ENCODE measurements around the gene WAC.
"Not testable (repeated sequence)": the region's sequence is repeated elsewhere in the genome, so short reads cannot be mapped to it uniquely, and the experiment has no call there.

WAC gene

GRCh38 chr10:28509286-28509685 is 23.6 kb upstream of the WAC start:
- DNase-seq (ENCODE audit: low read depth in 2 of 2) = no peak
- TF ChIP-seq, protein P1, sequence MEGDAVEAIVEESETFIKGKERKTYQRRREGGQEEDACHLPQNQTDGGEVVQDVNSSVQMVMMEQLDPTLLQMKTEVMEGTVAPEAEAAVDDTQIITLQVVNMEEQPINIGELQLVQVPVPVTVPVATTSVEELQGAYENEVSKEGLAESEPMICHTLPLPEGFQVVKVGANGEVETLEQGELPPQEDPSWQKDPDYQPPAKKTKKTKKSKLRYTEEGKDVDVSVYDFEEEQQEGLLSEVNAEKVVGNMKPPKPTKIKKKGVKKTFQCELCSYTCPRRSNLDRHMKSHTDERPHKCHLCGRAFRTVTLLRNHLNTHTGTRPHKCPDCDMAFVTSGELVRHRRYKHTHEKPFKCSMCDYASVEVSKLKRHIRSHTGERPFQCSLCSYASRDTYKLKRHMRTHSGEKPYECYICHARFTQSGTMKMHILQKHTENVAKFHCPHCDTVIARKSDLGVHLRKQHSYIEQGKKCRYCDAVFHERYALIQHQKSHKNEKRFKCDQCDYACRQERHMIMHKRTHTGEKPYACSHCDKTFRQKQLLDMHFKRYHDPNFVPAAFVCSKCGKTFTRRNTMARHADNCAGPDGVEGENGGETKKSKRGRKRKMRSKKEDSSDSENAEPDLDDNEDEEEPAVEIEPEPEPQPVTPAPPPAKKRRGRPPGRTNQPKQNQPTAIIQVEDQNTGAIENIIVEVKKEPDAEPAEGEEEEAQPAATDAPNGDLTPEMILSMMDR (IDR thresholded peaks at IDR 0.05; ENCODE audit: low read depth, low read length) = no peak
- H3K4me3 ChIP-seq (replicated peaks in 1 of 2; ENCODE audit: low read depth in 2 of 2, low read length in 2 of 2) = no peak overlapping the region

- TF ChIP-seq, protein P1 (IDR thresholded peaks at IDR 0.05; ENCODE audit: low read depth, low read length) = no peak
- DNase-seq (ENCODE audit: low read depth in 2 of 2) = no peak
- no peak overlapping the region for H3K4me3 ChIP-seq (replicated peaks in 1 of 2; ENCODE audit: low read depth in 2 of 2, low read length in 2 of 2)
Observed at GRCh38 chr10:28514648-28515047, 18.3 kb upstream of the WAC start.

- no peak for DNase-seq (ENCODE audit: low read depth in 2 of 2)
- TF ChIP-seq, protein P1 (IDR thresholded peaks at IDR 0.05; ENCODE audit: low read depth, low read length) = no peak
- H3K4me3 ChIP-seq (replicated peaks in 1 of 2; ENCODE audit: low read depth in 2 of 2, low read length in 2 of 2) = no peak overlapping the region
Observed at GRCh38 chr10:28520346-28520745, 12.6 kb upstream of the WAC start.

- DNase-seq (ENCODE audit: low read depth in 2 of 2) = peak; percentile 63 to 82
Observed at GRCh38 chr10:28520828-28521227, 12.1 kb upstream of the WAC start.

GRCh38 chr10:28521961-28522360 is 11.0 kb upstream of the WAC start:
- H3K4me3 ChIP-seq (replicated peaks in 1 of 2; ENCODE audit: low read depth in 2 of 2, low read length in 2 of 2); DNase-seq (ENCODE audit: low read depth in 2 of 2): not testable (repeated sequence)

More at GRCh38 chr10:28520828-28521227, 12.1 kb upstream of the WAC start:
- H3K4me3 ChIP-seq (replicated peaks in 1 of 2; ENCODE audit: low read depth in 2 of 2, low read length in 2 of 2) = not testable (repeated sequence)

GRCh38 chr10:28523725-28524252 is 9.1 kb upstream of the WAC start:
- DNase-seq (ENCODE audit: low read depth in 2 of 2) = no peak
- H3K4me3 ChIP-seq (replicated peaks in 1 of 2; ENCODE audit: low read depth in 2 of 2, low read length in 2 of 2) = no peak overlapping the region
- TF ChIP-seq, protein P1 (IDR thresholded peaks at IDR 0.05; ENCODE audit: low read depth, low read length) = no peak

GRCh38 chr10:28530751-28531150 is 2.2 kb upstream of the WAC start:
- peak in 1 of 2 donors; percentile 34 for DNase-seq (ENCODE audit: low read depth in 2 of 2)
- H3K4me3 ChIP-seq (replicated peaks in 1 of 2; ENCODE audit: low read depth in 2 of 2, low read length in 2 of 2) = no peak overlapping the region
- TF ChIP-seq, protein P1 (IDR thresholded peaks at IDR 0.05; ENCODE audit: low read depth, low read length) = no peak

GRCh38 chr10:28533186-28533564 is 257 bp downstream of the WAC start:
- no peak for DNase-seq (ENCODE audit: low read depth in 2 of 2)
- H3K4me3 ChIP-seq (replicated peaks in 1 of 2; ENCODE audit: low read depth in 2 of 2, low read length in 2 of 2) = peak overlapping the region; percentile 89 to 94
- TF ChIP-seq, protein P1 (IDR thresholded peaks at IDR 0.05; ENCODE audit: low read depth, low read length) = no peak

Measured in cardiac fibroblast (primary cell).